Gastroesophageal sphincter (tissue), 3 donors: ENCODE measurements around the gene SFSWAP.

Experiments used
- CTCF ChIP-seq, 4 experiments: fragments of 200-600 bp in 2 of 4; fragments of 450-650 bp in 2 of 4; sonication (generic) in 1 of 4; IDR thresholded peaks; one replicate each; pipeline ENCODE4 v1.5.1; 2017 to 2019; ENCODE audit warnings: antibody characterized with exemption in 4 of 4, mild to moderate bottlenecking in 2 of 4, moderate library complexity in 2 of 4
- EP300 ChIP-seq: sonication (generic); formaldehyde crosslinking; IDR thresholded peaks from one replicate; pipeline ENCODE4 v1.6.1; 2017; ENCODE audit warnings: antibody characterized with exemption, mild to moderate bottlenecking
- POLR2A ChIP-seq, 2 donors: fragments of 450-650 bp; IDR thresholded peaks; one replicate each; pipeline ENCODE4 v1.6.1; 2017; ENCODE audit warnings: antibody characterized with exemption in 2 of 2, mild to moderate bottlenecking in 2 of 2, moderate library complexity in 1 of 2
- POLR2AphosphoS5 ChIP-seq: sonication (generic); formaldehyde crosslinking; IDR thresholded peaks from one replicate; pipeline ENCODE4 v1.6.1; 2017; ENCODE audit warnings: antibody characterized with exemption

DNA sequence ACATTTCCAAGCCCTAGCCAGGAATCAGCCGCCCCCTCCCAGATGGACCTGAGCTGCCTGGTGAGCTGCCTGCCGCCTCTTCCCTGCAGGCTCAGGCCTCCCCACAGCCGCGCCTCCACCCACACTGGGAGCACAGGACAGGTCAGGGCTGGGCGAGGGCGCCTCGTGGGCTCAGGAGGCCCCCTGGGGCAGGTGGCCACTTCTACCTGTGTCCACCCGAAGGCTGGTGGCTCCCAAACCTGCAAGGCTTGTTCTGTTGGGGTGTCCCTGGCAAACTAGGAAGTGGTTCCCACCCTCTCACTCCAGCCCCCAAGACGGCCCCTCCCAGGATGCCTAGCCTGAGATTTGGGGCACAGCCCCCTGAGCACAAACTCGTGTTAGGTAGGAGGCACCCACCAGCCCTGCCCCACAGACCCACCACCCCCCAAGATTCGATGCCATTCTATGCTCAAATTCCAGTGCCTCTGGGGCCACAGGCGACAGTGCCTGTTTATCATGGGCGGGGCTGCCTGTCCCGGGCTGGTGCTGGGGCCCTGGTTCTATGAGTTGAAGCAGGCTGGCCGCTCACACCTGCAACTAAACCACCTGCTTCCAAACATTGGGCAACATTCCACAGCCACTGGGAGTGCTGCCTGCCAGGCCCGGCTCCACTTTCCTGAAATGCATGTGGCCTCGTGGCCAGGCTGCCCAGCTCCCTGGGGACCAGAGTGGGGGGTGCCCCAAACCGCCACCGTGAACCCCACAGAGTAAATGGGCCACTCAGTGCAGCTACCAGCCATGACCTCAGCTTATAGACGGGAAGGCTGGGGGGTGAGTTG is 124.1 kb downstream of the SFSWAP start:
- no peak for TF ChIP-seq POLR2A (IDR thresholded peaks at IDR 0.05)
- no peak for TF ChIP-seq CTCF (IDR thresholded peaks at IDR 0.05)
- TF ChIP-seq POLR2AphosphoS5 = no peak
- no peak for TF ChIP-seq EP300
